T-helper 17 cell (primary cell): ENCODE data around the gene TRIM40. TPM values are rescaled to one million over a fixed set of nuclear protein-coding genes. Genes with fewer than 3 reads are reported as not detected.
"Not testable (repeated sequence)": the region's sequence is repeated elsewhere in the genome, so short reads cannot be mapped to it uniquely, and the experiment has no call there.

Experiments
- ATAC-seq: fragments of 150-1000 bp; cut with Tn5 transposase; 2 replicates; pipeline ENCODE4 v1.10.0; 2021; ENCODE audit warnings: mild to moderate bottlenecking, moderate library complexity
- DNase-seq, 3 donors: peaks; one replicate each; pipeline versions ENCODE4 v3.0.0 to v3.0.0-alpha.2; 2020 to 2021
- H3K9me3 ChIP-seq: one replicate; pipeline ENCODE4 v1.7.0; 2013; ENCODE audit warnings: low read length, mild to moderate bottlenecking; ENCODE audit not compliant: control insufficient read depth, poor library complexity, severe bottlenecking
- H3K27ac Mint-ChIP-seq: one replicate; pipeline ENCODE4 v1.8.0; 2022; ENCODE audit warnings: mild to moderate bottlenecking, moderate library complexity, mixed read lengths
- H3K27me3 Mint-ChIP-seq: one replicate; pipeline ENCODE4 v1.8.0; 2022; ENCODE audit warnings: mixed read lengths
- H3K36me3 Mint-ChIP-seq: one replicate; pipeline ENCODE4 v1.8.0; 2022; ENCODE audit warnings: low read depth, mixed read lengths
- H3K4me1 Mint-ChIP-seq: one replicate; pipeline ENCODE4 v1.8.0; 2022; ENCODE audit warnings: mild to moderate bottlenecking, mixed read lengths
- H3K4me3 Mint-ChIP-seq: one replicate; pipeline ENCODE4 v1.8.0; 2022; ENCODE audit warnings: mild to moderate bottlenecking, moderate library complexity, mixed read lengths
- total RNA-seq, 4 donors: library from RNA in 2 of 4; stranded (reverse) in 2 of 4; gene quantifications; one replicate each; pipeline ENCODE4 v1.2.3 and lab custom pipeline; 2022 to 2026

The TRIM40 gene
- total RNA-seq, 2 donors from 2014 or later: 0.22 to 3.5 TPM

- Mint-ChIP-seq H3K27me3 (peaks cover 84% of the 10 kb centered on the region), H3K4me1 (peaks cover 7% of the 10 kb centered on the region), H3K36me3 (peaks cover 5% of the 10 kb centered on the region), H3K4me3 (peak overlapping the region; percentile 15), H3K27ac (no peak overlapping the region)
- DNase-seq (no peak), ATAC-seq (no peak)
- no peaks in the 10 kb centered on the region for H3K9me3 ChIP-seq
Observed at GRCh38 chr6:30127238-30128093, 8.5 kb upstream of the TRIM40 start.

GRCh38 chr6:30129265-30130178 lies 6.4 kb upstream of the TRIM40 start:
- ATAC-seq (no peak), DNase-seq (no peak)
- Mint-ChIP-seq H3K4me3 (no peak overlapping the region), H3K27me3 (peaks cover 81% of the 10 kb centered on the region), H3K4me1 (peaks cover 9% of the 10 kb centered on the region), H3K27ac (no peak overlapping the region), H3K36me3 (peaks cover 9% of the 10 kb centered on the region)
- no peaks in the 10 kb centered on the region for H3K9me3 ChIP-seq

DNA sequence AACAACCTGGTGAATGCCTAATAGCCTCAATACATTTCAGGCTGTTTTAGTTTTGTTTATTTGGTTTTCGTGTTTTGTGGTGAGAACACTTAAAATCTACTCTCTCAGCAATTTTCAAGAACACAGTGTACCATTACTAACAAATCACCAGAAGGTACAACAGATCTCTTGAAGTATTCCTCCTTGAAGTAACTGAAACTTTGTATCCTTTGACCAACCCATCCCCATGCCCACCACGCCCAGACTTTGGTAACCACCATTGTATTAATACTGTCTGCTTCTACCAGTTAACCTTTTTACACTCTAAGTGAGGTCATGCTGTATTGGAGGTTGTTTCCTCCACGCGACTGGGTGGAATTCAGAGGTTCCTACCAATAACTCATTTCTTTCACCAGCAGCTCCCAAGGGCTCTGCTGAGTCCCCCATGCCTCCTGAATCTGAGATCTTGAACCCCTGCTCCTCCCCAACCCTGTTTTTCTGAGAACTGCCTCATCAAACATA lies 5.7 kb upstream of the TRIM40 start:
- ATAC-seq (no peak), DNase-seq (no peak)
- Mint-ChIP-seq H3K4me1 (peaks cover 9% of the 10 kb centered on the region), H3K4me3 (no peak overlapping the region), H3K36me3 (peaks cover 9% of the 10 kb centered on the region), H3K27ac (no peak overlapping the region), H3K27me3 (peaks cover 85% of the 10 kb centered on the region)
- no peaks in the 10 kb centered on the region for H3K9me3 ChIP-seq

GRCh38 chr6:30130887-30131862 lies 4.8 kb upstream of the TRIM40 start:
- no peaks in the 10 kb centered on the region for H3K9me3 ChIP-seq
- H3K4me3 Mint-ChIP-seq: peak overlapping the region; percentile 76
- peak; percentile 97 for ATAC-seq
- no peak overlapping the region for H3K27ac Mint-ChIP-seq
- peak; percentile 35 to 50 (median 41) for DNase-seq
- peaks cover 83% of the 10 kb centered on the region for H3K27me3 Mint-ChIP-seq
- H3K36me3 Mint-ChIP-seq: peaks cover 9% of the 10 kb centered on the region
- H3K4me1 Mint-ChIP-seq: peaks cover 12% of the 10 kb centered on the region

- H3K4me3 Mint-ChIP-seq: no peak overlapping the region
- ATAC-seq: no peak
- H3K4me1 Mint-ChIP-seq: peaks cover 12% of the 10 kb centered on the region
- peaks cover 77% of the 10 kb centered on the region for H3K27me3 Mint-ChIP-seq
- no peaks in the 10 kb centered on the region for H3K9me3 ChIP-seq
- H3K36me3 Mint-ChIP-seq: peaks cover 9% of the 10 kb centered on the region
- no peak for DNase-seq
- no peak overlapping the region for H3K27ac Mint-ChIP-seq
Observed at GRCh38 chr6:30131947-30132497, 3.9 kb upstream of the TRIM40 start.

DNA sequence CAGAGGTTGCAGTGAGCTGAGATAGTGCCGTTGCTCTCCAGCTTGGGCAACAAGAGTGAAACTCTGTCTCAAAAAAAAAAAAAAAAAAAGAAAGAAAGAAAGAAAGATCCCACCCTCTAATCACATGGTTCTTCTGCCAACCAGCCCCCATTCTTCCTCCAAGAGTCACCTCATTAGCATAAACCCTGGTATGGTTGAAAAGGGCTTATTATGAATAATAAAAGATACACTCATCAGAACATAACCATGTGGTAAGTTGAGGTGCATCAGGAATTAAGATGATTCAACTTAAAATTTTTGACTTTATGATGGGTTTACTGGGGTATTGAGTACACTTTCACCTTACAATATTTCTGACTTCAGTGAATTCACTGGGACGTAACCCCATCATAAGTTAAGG lies 793 bp upstream of the TRIM40 start:
- DNase-seq (no peak), ATAC-seq (no peak)
- no peaks in the 10 kb centered on the region for H3K9me3 ChIP-seq
- Mint-ChIP-seq H3K36me3 (peaks cover 9% of the 10 kb centered on the region), H3K27me3 (peaks cover 66% of the 10 kb centered on the region), H3K27ac (no peak overlapping the region), H3K4me3 (no peak overlapping the region), H3K4me1 (peaks cover 12% of the 10 kb centered on the region)

GRCh38 chr6:30136570-30137286 lies 788 bp downstream of the TRIM40 start:
- peaks cover 66% of the 10 kb centered on the region for H3K27me3 Mint-ChIP-seq
- peaks cover 11% of the 10 kb centered on the region for H3K36me3 Mint-ChIP-seq
- no peak overlapping the region for H3K27ac Mint-ChIP-seq
- ATAC-seq: no peak
- H3K9me3 ChIP-seq: no peaks in the 10 kb centered on the region
- peaks cover 8% of the 10 kb centered on the region for H3K4me1 Mint-ChIP-seq
- DNase-seq: no peak
- no peak overlapping the region for H3K4me3 Mint-ChIP-seq

DNA sequence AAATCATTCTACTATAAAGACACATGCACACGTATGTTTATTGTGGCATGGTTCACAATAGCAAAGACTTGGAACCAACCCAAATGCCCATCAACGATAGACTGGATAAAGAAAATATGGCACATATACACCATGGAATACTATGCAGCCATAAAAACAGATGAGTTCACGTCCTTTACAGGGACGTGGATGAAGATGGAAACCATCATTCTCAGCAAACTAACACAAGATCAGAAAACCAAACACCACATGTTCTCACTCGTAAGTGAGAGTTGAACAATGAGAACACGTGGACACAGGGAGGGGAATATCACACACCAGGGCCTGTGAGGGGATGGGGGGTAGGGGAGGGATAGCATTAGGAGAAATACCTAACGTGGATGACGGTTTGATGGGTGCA lies 4.3 kb downstream of the TRIM40 start:
- H3K27me3 Mint-ChIP-seq: peaks cover 65% of the 10 kb centered on the region

DNA sequence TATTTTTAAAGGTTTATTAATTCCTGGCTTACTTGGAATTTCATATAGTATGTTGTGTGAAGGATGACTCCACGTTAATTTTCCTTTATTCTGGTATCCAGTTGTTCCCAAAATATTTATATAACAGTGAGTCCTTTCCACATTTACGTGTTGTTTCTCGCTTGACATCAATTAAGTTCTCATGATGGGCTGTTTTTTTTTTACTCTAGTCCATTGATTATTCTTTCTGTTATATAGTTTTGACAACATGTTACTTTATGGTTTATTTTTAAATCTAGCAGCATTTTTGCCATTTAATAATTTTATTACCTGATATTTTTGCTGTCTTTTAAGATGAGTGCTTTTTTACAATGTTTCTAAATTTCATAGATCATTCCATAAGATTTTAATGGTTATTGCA lies 6.7 kb downstream of the TRIM40 start:
- H3K4me1 Mint-ChIP-seq: peaks cover 3% of the 10 kb centered on the region
- H3K27me3 Mint-ChIP-seq: peaks cover 71% of the 10 kb centered on the region
- ATAC-seq (no peak), DNase-seq (no peak)
- H3K27ac Mint-ChIP-seq: no peak overlapping the region
- no peak overlapping the region for H3K4me3 Mint-ChIP-seq
- no peaks in the 10 kb centered on the region for H3K9me3 ChIP-seq
- H3K36me3 Mint-ChIP-seq: peaks cover 9% of the 10 kb centered on the region

More for the DNA sequence above, 4.3 kb downstream of the TRIM40 start:
- ATAC-seq, H3K4me3 Mint-ChIP-seq, H3K36me3 Mint-ChIP-seq, H3K4me1 Mint-ChIP-seq, H3K9me3 ChIP-seq, DNase-seq, H3K27ac Mint-ChIP-seq: not testable (repeated sequence)

DNA sequence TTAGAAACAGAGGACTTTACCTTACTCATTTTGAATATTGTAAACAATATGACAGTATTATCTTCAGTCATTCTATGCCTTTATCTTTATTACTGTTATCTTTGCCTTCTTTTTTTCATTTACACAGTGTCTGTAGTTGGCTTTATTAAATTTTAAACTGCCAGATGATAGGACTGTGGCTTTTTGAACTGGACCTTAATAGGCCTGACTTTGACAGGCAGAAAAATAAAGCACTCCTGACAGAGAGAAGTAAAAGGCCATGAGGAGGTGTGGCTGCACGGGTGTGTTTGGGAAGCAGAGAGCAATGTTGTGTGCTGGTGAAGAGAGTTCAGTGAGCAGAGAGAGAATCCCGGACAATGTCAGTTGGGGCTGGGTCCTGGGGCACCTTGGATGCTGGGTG lies 7.8 kb downstream of the TRIM40 start:
- Mint-ChIP-seq H3K27me3 (peaks cover 71% of the 10 kb centered on the region), H3K4me1 (peaks cover 3% of the 10 kb centered on the region), H3K4me3 (no peak overlapping the region), H3K36me3 (peaks cover 9% of the 10 kb centered on the region), H3K27ac (no peak overlapping the region)
- DNase-seq (no peak), ATAC-seq (no peak)
- H3K9me3 ChIP-seq: no peaks in the 10 kb centered on the region

DNA sequence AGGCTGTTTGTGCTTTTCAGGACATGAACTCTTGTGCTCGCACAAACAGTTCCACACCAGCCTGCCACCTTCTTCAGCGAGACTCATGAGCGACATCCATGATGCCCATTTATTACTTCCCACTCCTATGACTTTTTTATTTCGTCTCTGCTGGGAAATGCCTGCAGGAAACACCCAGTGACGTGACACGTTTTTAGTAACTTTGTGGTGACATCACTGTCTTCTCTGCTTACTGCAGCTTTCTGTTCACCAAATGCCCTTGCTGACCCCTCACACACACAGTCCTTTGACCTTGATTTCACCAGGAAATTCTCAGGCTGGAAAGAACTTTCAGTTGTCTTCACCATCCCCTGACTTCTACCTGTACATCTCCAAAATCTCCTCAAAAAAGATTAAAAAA lies 8.9 kb downstream of the TRIM40 start:
- no peak for DNase-seq
- Mint-ChIP-seq H3K27me3 (peaks cover 73% of the 10 kb centered on the region), H3K4me3 (no peak overlapping the region), H3K27ac (no peak overlapping the region), H3K4me1 (peaks cover 3% of the 10 kb centered on the region), H3K36me3 (peaks cover 9% of the 10 kb centered on the region)
- no peaks in the 10 kb centered on the region for H3K9me3 ChIP-seq
- no peak for ATAC-seq

DNA sequence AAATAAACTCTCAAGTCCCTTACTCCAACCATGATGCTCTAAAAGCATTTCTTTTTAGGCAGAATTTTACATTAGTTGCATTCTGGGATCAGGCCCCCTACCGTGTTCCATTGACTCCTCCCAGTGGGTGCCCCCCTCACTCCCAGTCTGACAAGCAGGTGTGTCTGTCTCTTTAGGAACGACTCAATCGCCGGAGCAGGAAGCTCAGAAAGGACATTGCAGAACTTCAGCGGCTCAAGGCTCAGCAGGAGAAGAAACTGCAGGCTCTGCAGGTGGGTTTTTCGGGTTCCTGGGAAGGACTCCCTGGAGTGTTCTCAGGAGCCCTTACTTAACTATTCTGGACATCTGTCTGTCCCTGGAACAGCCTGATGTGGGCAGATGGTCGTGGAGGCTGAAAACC lies 9.9 kb downstream of the TRIM40 start:
- Mint-ChIP-seq H3K4me1 (peaks cover 6% of the 10 kb centered on the region), H3K27me3 (peaks cover 75% of the 10 kb centered on the region), H3K36me3 (peaks cover 8% of the 10 kb centered on the region), H3K27ac (no peak overlapping the region), H3K4me3 (no peak overlapping the region)
- DNase-seq: no peak
- no peaks in the 10 kb centered on the region for H3K9me3 ChIP-seq
- no peak for ATAC-seq
